Kidney epithelial cell (primary cell): ENCODE results near the gene SIRPD. TPM values are rescaled to one million over a fixed set of nuclear protein-coding genes. Genes with fewer than 3 reads are reported as not detected.
"Not testable (repeated sequence)": the region's sequence is repeated elsewhere in the genome, so short reads cannot be mapped to it uniquely, and the experiment has no call there.

Experiments used
- DNase-seq: peaks from one replicate; pipeline ENCODE4 v3.0.0-alpha.2; 2010; ENCODE audit warnings: low read depth
- H3K27me3 ChIP-seq: 2 replicates; pipeline ENCODE4 v1.6.0; 2011; ENCODE audit warnings: low read length; ENCODE audit not compliant: control insufficient read depth, insufficient read depth
- H3K36me3 ChIP-seq: 2 replicates; pipeline ENCODE4 v1.5.1; 2011; ENCODE audit warnings: low read length; ENCODE audit not compliant: control insufficient read depth, insufficient read depth
- H3K4me3 ChIP-seq: 2 replicates; pipeline ENCODE4 v1.5.1; 2011; ENCODE audit warnings: low read depth, mild to moderate bottlenecking, control low read depth, low read length
- total RNA-seq: library from RNA; depleted of rRNA; stranded (reverse); fragments of >200 nt; gene quantifications from 2 replicates; pipeline ENCODE4 v1.2.3, GENCODE V29; 2015
- TF ChIP-seq, protein P1 (sequence below): IDR thresholded peaks from 2 replicates; pipeline ENCODE4 v1.5.1; 2011; ENCODE audit warnings: mild to moderate bottlenecking, moderate library complexity, low read length, control low read depth, inconsistent platforms; ENCODE audit not compliant: insufficient read depth, poor library complexity, severe bottlenecking

Gene SIRPD
- total RNA-seq, 1 donor from 2014 or later: not detected

DNA sequence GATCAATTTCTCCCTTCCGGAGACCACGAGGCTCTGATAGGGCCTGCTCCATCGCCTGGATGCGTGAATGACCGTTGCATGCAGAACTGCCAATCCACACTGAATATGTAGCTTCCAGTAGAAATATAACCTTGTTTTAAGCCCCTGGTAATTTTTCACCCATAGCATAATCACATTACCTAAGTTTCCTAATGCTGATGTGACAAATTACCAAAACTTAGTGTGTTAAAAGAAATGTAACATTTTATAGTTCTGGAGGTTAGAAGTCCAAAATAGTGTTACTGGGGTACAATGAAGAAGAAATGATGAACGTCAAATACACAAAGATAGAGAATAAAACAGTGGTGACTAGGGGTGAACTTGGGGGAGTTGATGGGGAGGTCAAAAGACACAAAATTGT lies 22.0 kb upstream of the SIRPD start:
- no peak overlapping the region for H3K4me3 ChIP-seq
- H3K27me3 ChIP-seq: no peaks in the 10 kb centered on the region
- TF ChIP-seq, protein P1, sequence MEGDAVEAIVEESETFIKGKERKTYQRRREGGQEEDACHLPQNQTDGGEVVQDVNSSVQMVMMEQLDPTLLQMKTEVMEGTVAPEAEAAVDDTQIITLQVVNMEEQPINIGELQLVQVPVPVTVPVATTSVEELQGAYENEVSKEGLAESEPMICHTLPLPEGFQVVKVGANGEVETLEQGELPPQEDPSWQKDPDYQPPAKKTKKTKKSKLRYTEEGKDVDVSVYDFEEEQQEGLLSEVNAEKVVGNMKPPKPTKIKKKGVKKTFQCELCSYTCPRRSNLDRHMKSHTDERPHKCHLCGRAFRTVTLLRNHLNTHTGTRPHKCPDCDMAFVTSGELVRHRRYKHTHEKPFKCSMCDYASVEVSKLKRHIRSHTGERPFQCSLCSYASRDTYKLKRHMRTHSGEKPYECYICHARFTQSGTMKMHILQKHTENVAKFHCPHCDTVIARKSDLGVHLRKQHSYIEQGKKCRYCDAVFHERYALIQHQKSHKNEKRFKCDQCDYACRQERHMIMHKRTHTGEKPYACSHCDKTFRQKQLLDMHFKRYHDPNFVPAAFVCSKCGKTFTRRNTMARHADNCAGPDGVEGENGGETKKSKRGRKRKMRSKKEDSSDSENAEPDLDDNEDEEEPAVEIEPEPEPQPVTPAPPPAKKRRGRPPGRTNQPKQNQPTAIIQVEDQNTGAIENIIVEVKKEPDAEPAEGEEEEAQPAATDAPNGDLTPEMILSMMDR: no peak
- no peak for DNase-seq
- no peaks in the 10 kb centered on the region for H3K36me3 ChIP-seq

DNA sequence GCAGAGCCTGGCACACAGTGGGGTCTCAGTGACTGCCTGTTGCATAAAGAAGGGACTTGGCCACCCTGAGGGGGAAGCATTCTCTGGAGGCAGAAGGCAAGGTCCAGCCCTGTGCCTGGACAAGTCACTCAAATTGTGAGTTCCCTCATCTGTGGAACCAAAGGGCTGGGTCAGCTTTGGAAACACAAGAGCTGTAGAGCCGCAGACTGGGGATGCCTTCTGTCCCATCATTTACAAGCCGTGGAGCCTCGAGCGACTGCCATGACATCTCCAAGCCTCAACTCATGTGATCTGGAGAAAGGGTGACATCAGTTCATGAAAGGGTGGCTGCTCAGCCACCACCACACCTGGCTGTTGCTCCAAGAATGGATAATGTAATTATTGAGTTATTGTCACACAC lies 20.4 kb upstream of the SIRPD start:
- TF ChIP-seq, protein P1: no peak
- Histone ChIP-seq H3K36me3 (no peaks in the 10 kb centered on the region), H3K27me3 (no peaks in the 10 kb centered on the region), H3K4me3 (no peak overlapping the region)
- no peak for DNase-seq

DNA sequence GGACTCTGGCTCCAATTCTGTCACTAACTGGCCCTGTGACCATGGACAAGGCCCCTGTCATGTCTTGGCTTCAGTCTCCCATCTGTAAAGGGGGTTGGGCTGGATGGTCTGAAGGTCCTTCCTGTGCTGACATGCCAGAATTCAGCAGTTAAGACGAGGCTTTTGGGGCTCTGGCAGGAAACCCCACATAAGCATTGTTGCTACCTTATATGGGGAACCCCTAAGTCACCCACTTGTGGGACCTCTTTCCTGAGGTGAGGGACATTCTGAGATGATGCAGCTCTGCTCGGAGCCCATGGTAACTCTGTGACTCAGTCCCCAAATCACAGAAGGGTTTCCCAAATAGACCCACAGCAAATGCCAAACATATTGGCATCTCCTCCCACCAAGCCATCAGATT lies 19.8 kb upstream of the SIRPD start:
- not testable (repeated sequence) for H3K27me3 ChIP-seq, DNase-seq

DNA sequence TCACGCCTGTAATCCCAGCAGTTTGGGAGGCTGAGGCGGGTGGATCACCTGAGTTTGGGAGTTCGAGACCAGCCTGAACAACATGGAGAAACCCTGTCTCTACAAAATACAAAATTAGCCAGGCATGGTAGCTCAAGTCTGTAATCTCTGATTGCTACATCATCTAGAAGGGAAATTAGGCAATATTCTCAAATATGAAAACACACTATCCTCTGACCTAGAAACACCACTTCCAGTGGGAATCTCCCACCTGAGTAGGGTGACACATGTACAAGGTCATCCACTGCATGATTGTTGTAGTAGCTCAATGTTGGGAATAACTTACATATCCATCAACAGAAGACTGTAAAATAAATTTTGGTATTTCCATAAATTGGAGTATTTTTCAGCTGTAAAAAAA lies 19.1 kb upstream of the SIRPD start:
- DNase-seq: no peak
- TF ChIP-seq, protein P1: no peak
- Histone ChIP-seq H3K36me3 (no peaks in the 10 kb centered on the region), H3K27me3 (no peaks in the 10 kb centered on the region), H3K4me3 (no peak overlapping the region)

More for the DNA sequence above, 19.8 kb upstream of the SIRPD start:
- H3K36me3 ChIP-seq, H3K4me3 ChIP-seq: not testable (repeated sequence)

DNA sequence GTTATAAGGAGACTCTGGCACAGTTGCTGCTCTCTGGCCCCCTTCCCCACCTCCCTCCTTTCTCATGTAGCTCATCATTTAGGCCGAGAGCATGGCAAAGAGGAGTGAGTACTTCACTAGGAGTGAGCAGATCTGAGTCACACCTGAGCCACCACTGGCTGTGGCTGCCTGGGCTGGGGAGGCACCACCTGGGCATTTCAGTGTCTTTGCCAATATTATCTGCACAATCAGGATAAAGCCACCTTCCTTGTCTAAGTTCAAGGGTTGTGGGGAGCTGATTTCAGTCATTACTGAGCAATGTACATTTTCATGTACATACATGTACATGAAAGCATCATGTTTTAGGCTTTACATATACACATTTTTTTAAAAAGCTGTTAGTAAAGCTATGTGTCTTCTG lies 18.5 kb upstream of the SIRPD start:
- not testable (repeated sequence) for H3K27me3 ChIP-seq, H3K36me3 ChIP-seq, DNase-seq, H3K4me3 ChIP-seq

DNA sequence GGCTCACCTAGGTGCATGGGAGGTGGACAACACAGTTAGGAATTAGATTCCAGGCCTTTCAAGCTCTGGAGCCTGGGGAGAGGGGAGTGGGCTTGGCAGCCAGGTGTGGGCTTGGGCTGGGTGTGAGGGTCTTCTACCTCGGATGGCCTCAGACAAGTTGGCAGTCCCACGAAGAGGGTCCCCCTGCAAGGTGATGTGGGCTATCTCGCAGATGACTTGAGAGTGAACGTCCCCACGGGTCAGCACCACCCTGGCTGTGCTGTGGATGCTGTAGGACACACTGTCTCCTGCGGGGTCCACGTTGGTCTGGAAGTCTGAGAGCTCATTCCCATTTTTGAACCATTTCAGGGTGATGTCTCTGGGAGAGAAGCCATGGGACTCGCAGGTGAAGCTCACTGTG lies 14.1 kb upstream of the SIRPD start:
- not testable (repeated sequence) for H3K27me3 ChIP-seq, DNase-seq, H3K4me3 ChIP-seq, H3K36me3 ChIP-seq

DNA sequence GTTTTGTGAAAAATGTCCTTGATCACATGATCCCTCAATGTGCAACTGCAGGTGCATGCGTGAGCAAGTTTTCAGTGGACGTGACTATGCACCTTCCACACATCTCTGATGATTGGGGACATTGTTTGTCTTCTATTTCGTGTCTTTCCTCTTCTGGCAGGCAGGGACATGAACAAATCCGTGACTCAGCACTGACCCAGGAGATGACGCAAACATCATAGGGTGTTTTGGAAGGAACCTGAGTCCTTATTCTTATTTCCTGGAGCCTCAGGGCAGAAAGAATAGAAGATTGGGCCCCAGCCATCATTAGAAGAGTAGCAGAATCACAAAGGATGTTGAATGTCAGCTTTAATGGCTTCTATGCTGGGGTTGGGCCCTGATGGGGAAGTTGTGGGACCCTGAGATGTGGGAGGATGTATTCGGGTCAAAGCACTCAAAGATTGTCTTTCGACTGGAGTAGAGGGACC lies 11.9 kb upstream of the SIRPD start:
- TF ChIP-seq, protein P1: no peak
- Histone ChIP-seq H3K36me3 (no peaks in the 10 kb centered on the region), H3K27me3 (no peaks in the 10 kb centered on the region), H3K4me3 (no peak overlapping the region)
- no peak for DNase-seq
